Tibial nerve (tissue), 4 donors: ENCODE data around the gene PRDX3. TPM values are rescaled to one million over a fixed set of nuclear protein-coding genes. Genes with fewer than 3 reads are reported as not detected.

Source experiments
- DNase-seq, 2 donors: peaks; one replicate each; pipeline ENCODE4 v3.0.0-alpha.2; 2019; ENCODE audit warnings: low spot score in 2 of 2
- H3K27ac ChIP-seq, 4 donors: fragments of 200-600 bp; sonication (generic) in 3 of 4; one replicate each; pipeline ENCODE4 v1.5.1; 2017 to 2019; ENCODE audit warnings: mild to moderate bottlenecking in 1 of 4
- H3K27me3 ChIP-seq, 2 donors: fragments of 200-600 bp; sonication (generic) in 1 of 2; one replicate each; pipeline versions ENCODE4 v1.5.1 to v1.6.0; 2017 to 2019
- H3K36me3 ChIP-seq, 3 donors: fragments of 200-600 bp; sonication (generic); one replicate each; pipeline ENCODE4 v1.5.1; 2018 to 2019
- H3K4me1 ChIP-seq, 4 donors: fragments of 200-600 bp; sonication (generic) in 3 of 4; one replicate each; pipeline ENCODE4 v1.5.1; 2017 to 2019
- H3K4me3 ChIP-seq, 4 donors: fragments of 200-600 bp; sonication (generic) in 3 of 4; one replicate each; pipeline ENCODE4 v1.5.1; 2017 to 2019; ENCODE audit warnings: mild to moderate bottlenecking in 1 of 4, moderate library complexity in 1 of 4
- H3K9me3 ChIP-seq, 4 donors: fragments of 200-600 bp; sonication (generic) in 3 of 4; one replicate each; pipeline ENCODE4 v1.5.1; 2017 to 2019
- CTCF ChIP-seq, 5 experiments: fragments of 200-600 bp in 3 of 5; fragments of 450-650 bp in 2 of 5; sonication (generic) in 3 of 5; IDR thresholded peaks; one replicate each; pipeline ENCODE4 v1.5.1; 2016 to 2019; ENCODE audit warnings: antibody characterized with exemption in 5 of 5, mild to moderate bottlenecking in 3 of 5, moderate library complexity in 2 of 5
- EP300 ChIP-seq, 2 donors: sonication (generic); formaldehyde crosslinking; IDR thresholded peaks; one replicate each; pipeline ENCODE4 v1.6.1; 2017; ENCODE audit warnings: antibody characterized with exemption in 2 of 2, mild to moderate bottlenecking in 1 of 2
- POLR2A ChIP-seq, 2 donors: fragments of 450-650 bp; IDR thresholded peaks; one replicate each; pipeline ENCODE4 v1.6.1; 2017; ENCODE audit warnings: antibody characterized with exemption in 2 of 2, mild to moderate bottlenecking in 2 of 2, moderate library complexity in 2 of 2
- WGBS, 2 donors: methylation state at CpG; one replicate each; pipeline ENCODE4 v1.1.5; 2018; 5-methylcytosine and 5-hydroxymethylcytosine counted together
- total RNA-seq, 4 donors: library from RNA; depleted of rRNA; stranded (reverse); fragments of >200 nt; gene quantifications; one replicate each; pipeline ENCODE4 v1.1.0, GENCODE V29; 2016

Gene PRDX3
- 10 to 100 TPM; 79.5 to 93.3 (median 84.2) TPM for total RNA-seq

GRCh38 chr10:119178372-119179119, at the start of gene PRDX3:
PRDX3 (minus strand) TSS chr10:119178812; CDS start chr10:119178790, 22 bp downstream.
- Histone ChIP-seq H3K27ac (peak within 1 kb of the TSS; percentile 83 to 97 (median 92)), H3K27me3 (no peaks in the 10 kb centered on the region), H3K36me3 (peaks cover 0 to 20% (median 2%) of the 10 kb centered on the region in 3 donors), H3K4me1 (peaks cover 0 to 33% (median 14%) of the 10 kb centered on the region in 4 donors), H3K9me3 (no peaks in the 10 kb centered on the region), H3K4me3 (peak within 1 kb of the TSS; percentile 59 to 82 (median 66))
- WGBS, 2 donors: 0 to 1% methylated on average over 18 to 25 of the region's 45 CpGs
- TF ChIP-seq EP300 (IDR thresholded peaks at IDR 0.05) (peak in 1 of 2 donors; percentile 96), CTCF (IDR thresholded peaks at IDR 0.05) (peak in 4 of 5 experiments; percentile 15 to 48 (median 30)), POLR2A (IDR thresholded peaks at IDR 0.05) (peak; percentile 56 to 77)
- peak; percentile 90 for DNase-seq

GRCh38 chr10:119227825-119228224, 49.2 kb upstream of the PRDX3 start:
- no peaks in the 10 kb centered on the region for H3K9me3 ChIP-seq
- WGBS, 2 donors: 87 to 88% methylated on average over 6 of the region's 6 CpGs
- peaks cover 0 to 44% (median 3%) of the 10 kb centered on the region in 4 donors for H3K4me1 ChIP-seq
- H3K4me3 ChIP-seq: no peak overlapping the region
- no peak for DNase-seq
- no peak overlapping the region for H3K27ac ChIP-seq
- no peaks in the 10 kb centered on the region for H3K27me3 ChIP-seq
- no peak for TF ChIP-seq EP300 (IDR thresholded peaks at IDR 0.05)
- TF ChIP-seq CTCF (IDR thresholded peaks at IDR 0.05): no peak
- TF ChIP-seq POLR2A (IDR thresholded peaks at IDR 0.05): no peak
- no peaks in the 10 kb centered on the region for H3K36me3 ChIP-seq

GRCh38 chr10:119225083-119225658, 46.6 kb upstream of the PRDX3 start:
- H3K27ac ChIP-seq: peak overlapping the region in 1 of 4 donors; percentile 15
- H3K9me3 ChIP-seq: no peaks in the 10 kb centered on the region
- no peak for TF ChIP-seq CTCF (IDR thresholded peaks at IDR 0.05)
- no peak overlapping the region for H3K4me3 ChIP-seq
- H3K27me3 ChIP-seq: no peaks in the 10 kb centered on the region
- 62 to 72% methylated on average over 4 of the region's 4 CpGs for WGBS, 2 donors
- no peak for DNase-seq
- H3K36me3 ChIP-seq: no peaks in the 10 kb centered on the region
- H3K4me1 ChIP-seq: peaks cover 0 to 62% (median 21%) of the 10 kb centered on the region in 4 donors

- TF ChIP-seq CTCF (IDR thresholded peaks at IDR 0.05): no peak
- no peak for TF ChIP-seq EP300 (IDR thresholded peaks at IDR 0.05)
- no peak for TF ChIP-seq POLR2A (IDR thresholded peaks at IDR 0.05)
- no peak for DNase-seq
- WGBS, 2 donors: 67 to 68% methylated on average over 9 of the region's 9 CpGs
- no peaks in the 10 kb centered on the region for H3K27me3 ChIP-seq
- H3K4me1 ChIP-seq: peaks cover 0 to 79% (median 23%) of the 10 kb centered on the region in 4 donors
- H3K27ac ChIP-seq: peak overlapping the region; percentile 27 to 78 (median 60)
- H3K9me3 ChIP-seq: no peaks in the 10 kb centered on the region
- no peaks in the 10 kb centered on the region for H3K36me3 ChIP-seq
- no peak overlapping the region for H3K4me3 ChIP-seq
These were observed 44.4 kb upstream of the PRDX3 start for GRCh38 chr10:119222966-119223386.

GRCh38 chr10:119222537-119222936, 43.9 kb upstream of the PRDX3 start:
- H3K9me3 ChIP-seq: no peaks in the 10 kb centered on the region
- no peak for DNase-seq
- H3K36me3 ChIP-seq: no peaks in the 10 kb centered on the region
- TF ChIP-seq POLR2A (IDR thresholded peaks at IDR 0.05) (no peak), CTCF (IDR thresholded peaks at IDR 0.05) (no peak), EP300 (IDR thresholded peaks at IDR 0.05) (no peak)
- peak overlapping the region; percentile 27 to 78 (median 60) for H3K27ac ChIP-seq
- H3K4me3 ChIP-seq: no peak overlapping the region
- 16 to 33% methylated on average over 9 of the region's 9 CpGs for WGBS, 2 donors
- peaks cover 0 to 83% (median 26%) of the 10 kb centered on the region in 4 donors for H3K4me1 ChIP-seq
- H3K27me3 ChIP-seq: no peaks in the 10 kb centered on the region
